GM19025 (cell line): Measurements from ENCODE around the gene SUPT5H.

Experiments
- ATAC-seq: cut with Tn5 transposase; IDR thresholded peaks from one replicate; pipeline ENCODE4 v1.9.1; 2021; ENCODE audit warnings: mild to moderate bottlenecking, low read depth, moderate library complexity; ENCODE audit not compliant: unreplicated experiment

SUPT5H gene

DNA sequence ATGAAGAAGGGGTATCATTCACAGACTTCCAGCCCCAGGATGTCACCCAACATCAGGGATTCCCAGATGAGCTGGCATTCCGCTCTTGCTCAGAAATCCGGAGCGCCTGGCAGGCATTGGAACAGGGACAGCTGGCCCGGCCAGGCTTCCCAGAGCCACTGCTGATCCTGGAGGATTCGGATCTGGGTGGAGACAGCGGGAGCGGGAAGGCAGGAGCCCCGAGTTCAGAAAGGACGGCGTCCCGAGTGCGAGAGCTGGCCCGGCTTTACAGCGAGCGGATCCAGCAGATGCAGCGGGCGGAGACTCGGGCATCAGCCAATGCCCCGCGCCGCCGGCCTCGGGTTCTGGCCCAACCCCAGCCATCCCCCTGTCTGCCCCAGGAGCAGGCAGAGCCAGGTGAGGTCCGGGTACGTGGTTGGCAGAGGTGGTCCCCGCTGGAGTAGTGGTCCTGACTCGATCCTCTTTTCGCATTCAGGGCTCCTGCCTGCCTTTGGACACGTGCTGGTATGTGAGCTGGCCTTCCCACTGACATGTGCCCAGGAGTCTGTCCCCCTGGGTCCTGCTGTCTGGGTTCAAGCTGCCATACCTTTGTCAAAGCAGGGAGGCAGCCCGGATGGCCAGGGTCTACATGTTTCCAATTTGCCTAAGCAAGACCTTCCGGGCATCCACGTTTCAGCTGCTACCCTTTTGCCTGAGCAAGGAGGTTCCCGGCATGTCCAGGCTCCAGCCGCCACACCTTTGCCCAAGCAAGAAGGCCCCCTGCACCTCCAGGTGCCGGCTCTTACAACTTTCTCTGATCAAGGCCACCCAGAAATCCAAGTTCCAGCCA is 21.9 kb upstream of the SUPT5H start:
- ATAC-seq, result no peak

DNA sequence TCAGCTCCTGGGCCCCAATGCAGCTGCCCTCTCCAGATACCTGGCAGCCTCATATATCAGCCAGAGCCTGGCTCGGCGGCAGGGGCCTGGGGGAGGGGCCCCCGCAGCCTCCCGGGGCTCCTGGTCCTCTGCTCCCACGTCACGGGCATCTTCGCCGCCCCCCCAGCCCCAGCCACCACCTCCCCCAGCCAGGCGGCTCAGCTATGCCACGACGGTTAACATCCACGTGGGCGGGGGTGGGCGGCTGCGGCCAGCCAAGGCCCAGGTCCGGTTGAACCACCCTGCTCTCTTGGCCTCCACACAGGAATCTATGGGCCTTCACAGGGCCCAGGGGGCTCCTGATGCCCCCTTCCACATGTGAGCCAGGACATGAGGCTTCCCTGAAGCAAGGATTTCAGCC is 20.4 kb upstream of the SUPT5H start:
- ATAC-seq, result no peak

DNA sequence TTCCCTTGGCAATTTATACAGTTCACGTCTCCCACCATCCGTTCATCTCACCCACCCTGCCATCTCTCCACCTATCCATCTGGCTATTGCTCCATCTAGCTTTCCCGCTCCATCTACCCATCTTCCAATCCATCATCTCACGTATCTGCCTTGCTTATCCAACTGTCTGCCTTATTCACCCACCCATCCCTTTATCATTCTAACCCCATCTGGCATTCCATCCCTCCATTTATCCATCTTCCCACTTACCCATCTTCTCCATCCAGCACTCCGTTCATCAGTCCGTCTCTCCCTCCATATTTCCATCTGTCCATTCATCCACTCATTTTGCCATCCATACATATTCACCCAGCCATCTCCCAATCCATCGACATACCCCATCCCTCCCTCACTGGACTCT is 19.6 kb upstream of the SUPT5H start:
- ATAC-seq, result no peak

DNA sequence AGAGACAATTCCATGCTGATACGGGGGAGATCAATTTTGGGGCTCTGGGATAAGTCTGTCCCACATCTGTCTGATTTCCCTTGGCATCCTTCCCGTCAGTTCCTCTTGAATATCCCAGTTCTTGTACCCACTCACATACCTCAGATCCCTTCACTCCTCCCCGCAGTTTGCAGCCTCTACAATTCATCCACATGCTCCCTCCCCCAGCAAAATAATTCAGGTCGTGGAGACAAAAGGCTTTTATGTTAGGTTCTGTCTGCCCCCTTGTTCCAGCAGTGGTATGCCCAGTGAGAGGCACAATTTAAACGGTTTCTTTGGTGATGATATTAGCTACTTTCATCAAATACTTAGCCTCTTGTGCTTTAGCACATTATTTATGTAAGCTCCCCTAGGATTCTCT is 19.2 kb upstream of the SUPT5H start:
- no peak for ATAC-seq

DNA sequence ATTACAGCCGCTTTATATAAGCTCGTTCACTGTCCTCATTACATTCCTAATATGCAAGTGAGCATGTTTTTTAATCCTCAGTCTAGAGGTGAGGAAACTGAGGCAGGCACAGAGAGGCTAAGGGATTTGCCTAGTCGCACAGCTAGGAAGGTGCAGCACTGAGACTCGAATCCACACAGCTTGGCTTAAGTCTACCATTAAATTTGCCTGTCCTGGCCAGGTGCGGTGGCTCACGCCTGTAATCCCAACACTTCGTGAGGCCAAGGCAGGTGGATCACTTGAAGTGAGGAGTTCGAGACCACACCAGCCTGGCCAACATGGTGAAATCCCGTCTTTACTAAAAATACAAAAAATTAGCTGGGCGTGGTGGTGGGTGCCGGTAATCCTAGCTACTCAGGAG is 17.7 kb upstream of the SUPT5H start:
- ATAC-seq, result no peak

DNA sequence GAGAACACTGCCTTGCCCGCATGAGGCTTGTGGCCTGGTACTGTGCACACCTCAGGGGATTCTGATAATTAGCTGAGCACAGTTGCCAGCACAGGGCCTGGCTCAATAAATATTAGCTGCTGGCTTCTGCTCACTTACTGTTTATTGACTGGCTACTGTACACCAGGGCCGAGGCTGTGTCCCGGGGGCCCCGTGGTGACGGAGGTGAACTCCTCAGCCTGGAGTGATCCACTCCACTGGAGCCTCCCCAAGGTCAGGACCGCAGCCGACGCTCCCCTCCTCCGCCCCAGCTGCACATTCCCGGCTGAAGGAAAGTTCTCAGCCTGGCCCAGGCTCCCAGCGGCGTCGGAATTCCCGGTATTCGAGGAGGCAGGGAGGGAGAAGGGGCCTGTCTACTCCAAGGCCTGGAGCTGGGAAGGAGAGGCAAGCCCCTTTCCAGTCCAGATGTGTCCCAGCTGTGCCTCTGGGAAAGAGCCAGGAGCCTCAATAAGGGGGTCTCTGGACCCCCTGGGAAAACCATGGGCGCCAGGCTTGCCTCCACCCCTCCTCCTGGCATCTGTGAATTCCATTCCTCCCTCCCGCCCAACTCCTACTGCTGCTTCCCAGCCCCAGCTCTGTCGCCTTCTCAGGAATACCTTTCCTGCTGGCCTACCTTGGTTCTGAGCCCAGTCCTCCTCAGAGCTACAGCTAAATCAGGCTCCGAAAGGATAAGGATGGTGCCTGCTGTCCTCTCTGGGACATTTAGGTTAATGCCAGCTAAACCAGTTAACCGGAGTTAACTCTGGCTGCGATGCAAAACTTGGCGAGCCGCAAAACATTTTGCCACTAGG is 16.9 kb upstream of the SUPT5H start:
- ATAC-seq, result no peak

DNA sequence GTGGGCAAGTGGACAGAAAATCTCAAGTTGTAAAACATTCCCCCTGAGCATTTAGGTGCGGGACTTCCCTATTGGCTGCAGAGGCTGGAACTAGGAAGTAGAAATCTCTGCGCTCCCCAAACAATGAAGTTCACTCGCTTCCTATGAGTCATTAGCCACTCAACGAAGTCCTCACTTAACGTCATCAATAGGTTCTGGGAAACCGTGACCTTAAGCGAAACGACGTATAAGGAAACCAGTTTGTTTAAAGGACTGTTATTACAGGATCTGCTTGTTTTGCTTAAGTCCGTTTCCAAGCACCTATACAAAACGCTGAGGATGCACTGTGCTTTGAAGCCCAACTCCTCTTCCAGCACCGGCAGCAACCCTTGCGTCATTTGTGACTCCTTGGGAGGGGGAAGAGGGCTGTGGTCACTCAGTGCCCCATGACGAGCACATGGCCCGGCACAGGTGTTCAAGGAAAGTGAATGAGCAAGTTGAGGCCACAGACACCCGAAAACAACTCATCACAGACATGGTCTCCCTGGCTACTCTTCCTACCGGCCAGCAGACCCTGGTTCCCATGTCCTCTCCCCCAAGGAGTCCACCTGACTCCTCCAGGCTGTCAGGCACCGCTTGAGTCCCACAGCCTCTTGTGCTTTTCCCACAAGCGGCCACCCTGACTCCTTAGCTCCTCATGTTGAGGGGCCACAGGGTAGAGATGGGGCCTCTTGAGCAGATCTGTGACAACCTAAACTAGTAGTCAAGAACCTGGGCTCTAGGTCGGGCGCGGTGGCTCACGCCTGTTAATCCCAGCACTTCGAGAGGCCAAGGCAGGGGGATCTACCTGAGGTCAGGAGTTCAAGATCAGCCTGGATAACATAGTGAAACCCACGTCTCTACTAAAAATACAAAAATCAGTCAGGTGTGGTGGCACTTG is 14.4 kb upstream of the SUPT5H start:
- no peak for ATAC-seq

DNA sequence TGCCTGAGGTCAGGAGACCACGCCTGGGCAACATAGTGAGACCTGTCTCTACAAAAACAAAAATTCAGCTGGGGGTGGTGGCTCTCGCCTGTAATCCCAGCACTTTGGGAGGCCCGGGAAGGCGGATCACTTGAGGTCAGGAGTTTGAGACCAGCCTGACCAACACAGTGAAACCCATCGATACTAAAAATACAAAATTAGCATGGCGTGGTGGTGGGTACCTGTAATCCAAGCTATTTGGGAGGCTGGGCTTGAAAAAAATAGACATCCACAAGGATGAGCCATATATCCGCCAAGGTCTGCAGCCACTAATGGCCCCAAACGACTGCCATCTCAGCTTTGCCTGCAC is 12.7 kb upstream of the SUPT5H start:
- ATAC-seq, result no peak

DNA sequence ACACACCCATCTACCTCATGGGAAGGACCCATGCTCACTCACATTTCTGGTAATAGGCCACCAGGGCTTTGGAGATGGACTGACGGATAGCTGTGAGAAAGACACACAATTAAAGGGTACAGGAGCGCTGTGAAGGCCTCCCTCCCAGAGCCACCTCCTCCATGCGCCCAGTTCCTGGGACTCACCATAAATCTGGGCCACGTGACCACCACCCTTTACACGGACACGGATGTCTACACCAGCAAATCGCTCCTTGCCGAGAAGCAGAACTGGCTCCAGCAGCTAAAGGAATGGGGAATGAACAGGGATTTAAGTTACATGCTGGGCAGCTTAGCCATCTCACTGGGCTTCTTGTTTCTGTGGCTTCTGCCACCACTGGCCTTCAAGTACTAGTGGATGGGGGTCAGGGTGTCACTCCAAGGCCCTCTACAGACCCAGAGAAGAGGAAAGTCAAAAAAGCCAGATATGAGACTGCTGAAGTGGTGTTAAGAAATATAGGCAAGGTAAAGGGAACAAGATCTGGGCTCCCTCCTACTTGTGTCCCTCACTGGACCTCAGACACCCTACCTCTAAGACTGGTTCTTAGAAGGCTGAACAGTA is 11.8 kb upstream of the SUPT5H start:
- ATAC-seq, result no peak

DNA sequence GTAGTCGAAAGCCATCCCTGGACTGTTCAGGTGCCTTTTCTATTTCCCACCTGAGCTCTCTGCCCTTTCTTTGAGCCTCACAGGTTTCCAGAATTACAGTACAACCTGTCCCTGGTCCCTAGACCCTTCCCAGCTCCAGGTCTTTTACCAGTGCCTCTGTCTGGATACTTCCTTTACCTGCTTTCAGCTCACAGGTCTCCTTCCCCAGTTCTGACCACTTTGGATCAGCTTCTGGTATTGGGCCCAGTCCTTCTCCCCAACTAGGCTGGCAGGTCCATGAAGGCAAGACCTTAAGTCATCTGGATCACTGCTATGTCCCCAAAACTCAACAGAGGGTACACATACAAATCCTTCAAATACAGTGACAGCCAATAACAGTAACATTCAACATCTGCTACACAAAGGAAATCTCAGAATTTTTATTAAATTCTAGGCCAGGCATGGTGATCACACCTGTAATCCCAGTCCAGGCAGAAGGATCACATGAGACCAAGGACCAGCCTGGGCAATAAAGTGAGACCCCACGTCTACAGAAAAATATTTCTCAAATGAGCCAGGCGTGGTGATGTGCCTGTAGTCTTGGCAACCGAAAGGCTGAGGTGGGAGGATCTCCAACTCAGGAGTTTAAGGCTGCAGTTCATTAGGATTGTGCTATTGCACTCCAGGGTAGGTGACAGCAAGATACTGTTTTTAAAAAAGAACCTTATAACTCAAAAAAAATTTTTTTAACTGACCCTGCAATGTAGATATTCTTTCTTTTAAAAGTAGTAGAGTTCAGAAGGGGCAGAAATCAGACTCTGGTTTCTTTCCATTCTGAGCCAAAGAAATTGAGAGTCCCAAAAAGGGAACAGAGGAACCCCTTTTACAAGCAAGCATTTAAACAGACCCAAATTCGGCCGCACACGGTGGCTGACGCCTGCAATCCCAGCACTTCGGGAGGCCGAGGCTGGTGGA is 11.0 kb upstream of the SUPT5H start:
- no peak for ATAC-seq

DNA sequence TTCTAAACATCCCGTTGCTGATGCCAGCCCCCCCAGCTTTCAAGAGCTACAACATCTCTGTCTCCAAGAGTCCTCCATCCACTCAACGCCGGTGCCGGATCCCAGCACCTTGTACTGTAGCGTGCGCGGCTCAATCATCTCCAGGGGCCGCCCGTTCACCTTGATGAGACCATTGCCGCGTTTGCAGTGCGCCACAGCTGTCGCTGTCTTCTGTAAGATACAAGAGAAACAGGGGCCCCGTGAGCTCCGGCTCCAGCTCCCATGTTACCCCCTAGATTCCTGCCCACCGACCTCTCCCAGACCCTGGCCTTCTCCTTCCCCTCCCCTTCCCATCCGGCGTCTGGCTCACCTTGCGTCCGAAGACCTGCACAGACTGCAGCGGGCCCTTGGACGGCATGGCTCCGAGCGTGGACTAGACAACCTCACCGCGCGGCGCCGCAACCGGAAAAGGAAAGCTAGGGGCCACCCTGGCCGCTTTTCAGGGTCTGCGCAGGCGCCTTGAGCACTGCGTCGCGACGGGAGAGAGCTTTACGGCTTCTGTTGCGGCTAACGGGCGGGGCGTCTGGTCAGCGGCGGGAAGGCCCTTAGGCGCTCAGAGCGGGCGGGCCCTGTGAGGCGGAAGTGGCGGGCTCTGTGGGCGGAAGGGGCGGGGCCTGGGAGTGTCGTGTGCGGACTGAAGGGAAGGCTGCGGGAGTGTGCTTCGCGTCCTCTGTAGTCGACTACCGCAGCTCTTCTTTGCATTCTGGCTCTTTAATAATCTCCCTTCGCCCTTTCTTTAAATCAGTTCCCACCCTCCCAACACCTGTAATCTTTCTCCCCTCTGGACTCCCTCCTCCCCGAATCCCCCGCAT is 9.7 kb upstream of the SUPT5H start, which contains the start of gene RPS16:
TSS of gene RPS16 (minus strand) at position 451 of the 851 bp plus-strand sequence. CDS start at position 397, 54 bp downstream.
- ATAC-seq, result peak; percentile 70

DNA sequence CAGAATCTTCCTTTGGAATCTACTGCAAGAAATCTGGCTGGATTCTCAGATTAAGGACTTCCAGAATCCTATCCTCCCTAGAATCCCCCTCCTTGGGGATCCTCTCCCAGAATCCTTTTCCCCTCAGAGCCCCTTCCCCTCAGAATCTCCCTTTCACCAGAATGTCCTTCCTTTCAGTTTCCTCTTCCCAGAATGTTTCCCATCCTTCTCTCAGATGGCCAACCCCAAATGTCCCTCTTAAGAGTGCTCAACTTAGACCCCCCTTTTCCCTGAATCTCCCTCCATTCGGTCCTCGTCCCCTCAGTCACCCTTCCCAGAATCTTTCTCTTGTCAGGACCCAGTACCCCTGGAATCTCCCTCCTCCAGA is 9.0 kb upstream of the SUPT5H start:
- ATAC-seq, result no peak

DNA sequence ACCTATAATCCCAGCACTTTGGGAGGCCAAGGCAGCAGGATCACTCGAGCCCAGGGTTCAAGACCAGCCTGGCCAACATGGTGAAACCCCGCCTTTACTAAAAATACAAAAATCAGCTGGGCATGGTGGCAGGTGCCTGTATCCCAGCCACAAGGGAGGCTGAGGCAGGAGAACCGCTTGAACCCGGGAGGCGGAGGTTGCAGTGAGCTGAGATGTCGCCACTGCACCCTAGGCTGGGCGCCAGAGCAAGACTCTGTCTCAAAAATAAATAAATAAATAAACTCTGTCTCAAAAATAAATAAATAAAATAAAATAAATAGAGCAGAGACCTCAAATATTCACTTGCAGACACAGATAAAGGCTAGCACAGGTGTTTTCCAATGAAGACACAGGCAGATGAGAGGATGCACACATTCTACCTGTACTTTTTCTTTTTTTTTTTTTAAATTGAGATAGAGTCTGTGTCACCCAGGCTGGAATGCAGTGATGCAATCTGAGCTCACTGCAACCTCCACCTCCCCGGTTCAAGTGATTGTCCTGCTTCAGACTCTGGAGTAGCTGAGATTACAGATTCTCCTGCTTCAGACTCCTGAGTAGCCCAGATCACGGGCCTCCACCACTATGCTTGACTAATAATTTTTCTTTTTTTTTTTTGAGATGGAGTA is 7.0 kb upstream of the SUPT5H start:
- ATAC-seq, result no peak

DNA sequence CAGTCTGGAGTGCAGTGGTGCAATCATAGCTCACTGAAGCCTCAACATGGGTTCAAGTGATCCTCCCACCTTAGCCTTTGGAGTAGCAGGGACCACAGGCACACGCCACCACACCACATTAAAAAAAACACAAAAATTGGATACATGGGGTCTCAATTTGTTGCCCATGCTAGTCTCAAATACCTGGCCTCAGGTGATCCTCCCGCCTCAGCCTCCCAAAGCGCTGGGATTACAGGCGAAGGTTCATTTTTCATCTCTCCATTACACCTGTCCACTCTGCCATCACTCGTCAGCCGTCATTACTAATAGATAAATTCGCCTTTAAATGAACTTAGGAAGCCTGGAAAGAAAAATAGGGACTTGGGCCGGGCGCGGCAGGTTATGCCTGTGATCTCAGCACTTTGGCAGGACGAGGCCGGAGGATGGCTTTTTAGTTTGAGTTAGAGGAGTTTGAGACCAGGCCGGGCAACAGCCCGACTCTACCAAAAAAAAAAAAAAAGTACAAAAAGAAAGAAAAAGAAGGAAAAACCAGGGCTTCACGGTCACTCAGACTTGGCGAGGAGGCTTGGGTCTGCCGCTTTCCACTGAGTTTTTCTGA is 685 bp upstream of the SUPT5H start:
- ATAC-seq, result no peak

DNA sequence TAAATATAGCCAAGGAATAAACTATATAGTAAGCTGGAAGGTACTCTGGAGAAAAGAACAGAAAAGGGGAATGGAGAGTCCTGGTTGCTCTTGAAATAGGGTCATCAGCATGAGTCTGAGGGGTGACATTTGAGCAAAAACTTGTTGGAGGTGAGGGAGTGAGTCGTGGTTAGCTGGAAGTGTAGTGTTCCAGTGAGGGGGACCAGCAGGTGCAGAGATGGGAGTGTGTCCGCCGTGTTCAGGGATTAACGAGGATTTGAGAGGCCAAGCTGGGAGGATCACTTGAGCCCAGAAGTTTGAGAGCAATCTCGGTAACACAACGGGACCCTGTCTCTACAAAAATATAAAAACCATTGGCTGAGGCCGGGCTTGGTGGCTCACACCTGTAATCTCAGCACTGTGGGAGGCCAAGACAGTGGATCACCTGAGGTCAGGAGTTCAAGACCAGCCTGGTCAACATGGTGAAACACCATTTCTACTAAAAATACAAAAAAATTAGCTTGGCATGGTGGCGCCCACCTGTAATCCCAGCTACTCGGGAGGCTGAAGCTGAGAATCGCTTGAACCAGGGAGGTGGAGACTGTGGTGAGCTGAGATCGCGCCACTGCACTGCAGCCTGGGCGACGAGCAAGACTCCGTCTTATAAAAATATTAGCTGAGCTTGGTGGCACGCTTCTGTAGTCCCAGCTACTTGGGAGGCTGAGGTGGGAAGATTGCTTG is 1.1 kb downstream of the SUPT5H start:
- no peak for ATAC-seq

DNA sequence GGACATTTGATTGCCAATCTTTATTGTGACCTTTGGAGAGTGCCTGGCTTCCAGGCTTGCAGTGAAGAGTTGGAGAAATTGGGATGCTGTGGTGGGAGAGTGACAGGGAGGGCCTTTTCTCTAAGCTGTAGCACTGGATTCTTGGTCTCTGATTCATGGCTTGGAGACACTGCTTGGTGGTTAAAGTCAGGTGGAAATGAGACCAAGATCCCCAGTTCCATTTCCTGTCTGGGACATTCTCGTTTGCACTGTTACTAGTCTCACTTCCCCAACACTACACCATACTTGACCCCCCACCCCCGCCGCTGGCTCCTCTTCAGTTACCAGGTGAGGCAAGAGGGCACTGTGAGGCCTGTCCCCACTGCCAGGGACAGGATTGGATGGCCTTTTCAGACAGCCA is 2.9 kb downstream of the SUPT5H start:
- no peak for ATAC-seq
